ENCODE measurements around the gene SYPL1. TPM values are rescaled to one million over a fixed set of nuclear protein-coding genes. Genes with fewer than 3 reads are reported as not detected.

SYPL1 gene
- total RNA-seq, 1 donor, result 36.9 TPM

DNA sequence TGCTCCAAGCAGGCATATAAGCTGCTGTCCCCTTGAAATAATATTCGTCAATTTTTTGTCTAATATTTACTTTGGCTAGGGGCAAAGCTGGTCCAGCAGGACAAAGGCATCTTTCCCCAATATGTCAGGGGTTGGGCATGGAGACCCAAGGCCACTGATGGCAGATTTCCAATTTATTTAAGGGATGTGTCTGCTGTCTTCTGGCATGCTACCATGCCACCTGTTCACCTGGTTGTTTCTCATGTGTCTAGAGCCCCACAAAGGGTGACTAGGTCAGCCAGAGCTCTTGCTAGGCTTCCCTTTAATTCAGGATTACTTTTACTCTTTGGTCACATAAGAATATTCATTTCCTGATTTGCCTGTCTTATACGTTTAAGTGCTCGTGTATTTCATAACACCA lies 22.1 kb upstream of the SYPL1 start:
- no peaks in the 10 kb centered on the region for H3K9me3 ChIP-seq (ENCODE audit: low read depth, low read length)
- no peaks in the 10 kb centered on the region for H4K20me1 ChIP-seq (ENCODE audit: insufficient read depth, low read length)
- no peak overlapping the region for H3K4me3 ChIP-seq (ENCODE audit: insufficient read depth, low read length)
- H3K36me3 ChIP-seq (ENCODE audit: insufficient read depth, low read length), result no peaks in the 10 kb centered on the region
- no peak overlapping the region for H3K4me2 ChIP-seq (ENCODE audit: insufficient read depth, low read length)
- peaks cover 11% of the 10 kb centered on the region for H3K27me3 ChIP-seq (ENCODE audit: insufficient read depth, low read length)
- DNase-seq (ENCODE audit: insufficient read length, low spot score, missing footprints), result no peak
- TF ChIP-seq, protein P1, sequence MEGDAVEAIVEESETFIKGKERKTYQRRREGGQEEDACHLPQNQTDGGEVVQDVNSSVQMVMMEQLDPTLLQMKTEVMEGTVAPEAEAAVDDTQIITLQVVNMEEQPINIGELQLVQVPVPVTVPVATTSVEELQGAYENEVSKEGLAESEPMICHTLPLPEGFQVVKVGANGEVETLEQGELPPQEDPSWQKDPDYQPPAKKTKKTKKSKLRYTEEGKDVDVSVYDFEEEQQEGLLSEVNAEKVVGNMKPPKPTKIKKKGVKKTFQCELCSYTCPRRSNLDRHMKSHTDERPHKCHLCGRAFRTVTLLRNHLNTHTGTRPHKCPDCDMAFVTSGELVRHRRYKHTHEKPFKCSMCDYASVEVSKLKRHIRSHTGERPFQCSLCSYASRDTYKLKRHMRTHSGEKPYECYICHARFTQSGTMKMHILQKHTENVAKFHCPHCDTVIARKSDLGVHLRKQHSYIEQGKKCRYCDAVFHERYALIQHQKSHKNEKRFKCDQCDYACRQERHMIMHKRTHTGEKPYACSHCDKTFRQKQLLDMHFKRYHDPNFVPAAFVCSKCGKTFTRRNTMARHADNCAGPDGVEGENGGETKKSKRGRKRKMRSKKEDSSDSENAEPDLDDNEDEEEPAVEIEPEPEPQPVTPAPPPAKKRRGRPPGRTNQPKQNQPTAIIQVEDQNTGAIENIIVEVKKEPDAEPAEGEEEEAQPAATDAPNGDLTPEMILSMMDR (IDR thresholded peaks at IDR 0.05; ENCODE audit: extremely low read depth, low read depth, low read length), result no peak
- H2AFZ ChIP-seq (ENCODE audit: low read length), result no peak overlapping the region
- H3K79me2 ChIP-seq (ENCODE audit: insufficient read depth, low read length), result no peaks in the 10 kb centered on the region
- H3K4me1 ChIP-seq (ENCODE audit: insufficient read depth, low read length), result no peaks in the 10 kb centered on the region
- H3K27ac ChIP-seq (ENCODE audit: low read depth, low read length), result no peak overlapping the region

DNA sequence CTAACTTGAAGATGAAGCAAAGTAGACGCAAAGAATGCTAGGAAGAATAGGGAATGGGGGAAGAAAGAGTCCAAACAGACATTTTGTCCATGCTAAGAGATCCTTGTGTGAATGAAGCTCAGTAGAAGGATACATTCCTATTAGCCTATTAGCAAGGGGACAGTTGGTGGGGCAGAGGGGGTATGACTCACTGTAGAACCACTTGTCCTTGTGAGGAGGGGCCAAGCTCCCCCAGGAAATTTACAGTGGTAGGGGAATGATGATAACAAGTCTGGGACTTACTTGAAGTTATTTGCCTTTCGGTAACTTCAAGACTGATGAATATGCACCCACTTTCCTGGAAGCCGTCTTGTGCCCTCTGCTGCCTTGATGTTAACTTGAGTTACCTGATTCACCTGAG lies 17.2 kb upstream of the SYPL1 start:
- DNase-seq (ENCODE audit: insufficient read length, low spot score, missing footprints), result no peak
- Histone ChIP-seq H2AFZ (ENCODE audit: low read length) (no peak overlapping the region), H3K4me2 (ENCODE audit: insufficient read depth, low read length) (no peak overlapping the region)

DNA sequence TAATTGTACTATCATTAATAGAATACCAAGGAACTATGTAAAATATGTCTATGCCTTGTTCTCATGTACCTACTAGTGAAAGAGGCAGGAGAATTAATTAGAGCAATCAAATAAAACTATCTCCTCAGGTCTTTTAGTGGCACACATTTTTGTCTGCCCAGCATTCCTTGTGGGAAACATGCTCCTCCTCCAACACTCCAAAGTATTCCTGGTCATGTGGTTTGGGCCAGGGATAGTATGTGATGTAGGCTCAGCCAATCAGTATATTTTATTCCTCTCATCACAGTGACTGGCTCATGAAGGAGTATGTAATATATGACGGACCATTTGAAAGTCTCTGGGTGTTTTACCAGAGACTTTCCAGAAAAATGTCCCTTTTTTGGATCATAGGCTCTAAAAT lies 16.7 kb upstream of the SYPL1 start:
- Histone ChIP-seq H3K4me2 (ENCODE audit: insufficient read depth, low read length) (no peak overlapping the region), H3K9me3 (ENCODE audit: low read depth, low read length) (no peaks in the 10 kb centered on the region), H3K4me3 (ENCODE audit: insufficient read depth, low read length) (no peak overlapping the region), H3K4me1 (ENCODE audit: insufficient read depth, low read length) (peaks cover 8% of the 10 kb centered on the region), H3K36me3 (ENCODE audit: insufficient read depth, low read length) (no peaks in the 10 kb centered on the region), H4K20me1 (ENCODE audit: insufficient read depth, low read length) (no peaks in the 10 kb centered on the region), H3K27ac (ENCODE audit: low read depth, low read length) (no peak overlapping the region), H3K27me3 (ENCODE audit: insufficient read depth, low read length) (peaks cover 11% of the 10 kb centered on the region), H2AFZ (ENCODE audit: low read length) (no peak overlapping the region), H3K79me2 (ENCODE audit: insufficient read depth, low read length) (no peaks in the 10 kb centered on the region)
- TF ChIP-seq, protein P1 (IDR thresholded peaks at IDR 0.05; ENCODE audit: extremely low read depth, low read depth, low read length), result no peak
- no peak for DNase-seq (ENCODE audit: insufficient read length, low spot score, missing footprints)

More for the DNA sequence above, 17.2 kb upstream of the SYPL1 start:
- Histone ChIP-seq H3K9me3 (ENCODE audit: low read depth, low read length) (no peaks in the 10 kb centered on the region), H3K4me1 (ENCODE audit: insufficient read depth, low read length) (peaks cover 8% of the 10 kb centered on the region), H3K36me3 (ENCODE audit: insufficient read depth, low read length) (no peaks in the 10 kb centered on the region), H4K20me1 (ENCODE audit: insufficient read depth, low read length) (no peaks in the 10 kb centered on the region), H3K4me3 (ENCODE audit: insufficient read depth, low read length) (no peak overlapping the region), H3K27ac (ENCODE audit: low read depth, low read length) (no peak overlapping the region), H3K79me2 (ENCODE audit: insufficient read depth, low read length) (no peaks in the 10 kb centered on the region), H3K27me3 (ENCODE audit: insufficient read depth, low read length) (peaks cover 11% of the 10 kb centered on the region)
- TF ChIP-seq, protein P1 (IDR thresholded peaks at IDR 0.05; ENCODE audit: extremely low read depth, low read depth, low read length), result no peak

DNA sequence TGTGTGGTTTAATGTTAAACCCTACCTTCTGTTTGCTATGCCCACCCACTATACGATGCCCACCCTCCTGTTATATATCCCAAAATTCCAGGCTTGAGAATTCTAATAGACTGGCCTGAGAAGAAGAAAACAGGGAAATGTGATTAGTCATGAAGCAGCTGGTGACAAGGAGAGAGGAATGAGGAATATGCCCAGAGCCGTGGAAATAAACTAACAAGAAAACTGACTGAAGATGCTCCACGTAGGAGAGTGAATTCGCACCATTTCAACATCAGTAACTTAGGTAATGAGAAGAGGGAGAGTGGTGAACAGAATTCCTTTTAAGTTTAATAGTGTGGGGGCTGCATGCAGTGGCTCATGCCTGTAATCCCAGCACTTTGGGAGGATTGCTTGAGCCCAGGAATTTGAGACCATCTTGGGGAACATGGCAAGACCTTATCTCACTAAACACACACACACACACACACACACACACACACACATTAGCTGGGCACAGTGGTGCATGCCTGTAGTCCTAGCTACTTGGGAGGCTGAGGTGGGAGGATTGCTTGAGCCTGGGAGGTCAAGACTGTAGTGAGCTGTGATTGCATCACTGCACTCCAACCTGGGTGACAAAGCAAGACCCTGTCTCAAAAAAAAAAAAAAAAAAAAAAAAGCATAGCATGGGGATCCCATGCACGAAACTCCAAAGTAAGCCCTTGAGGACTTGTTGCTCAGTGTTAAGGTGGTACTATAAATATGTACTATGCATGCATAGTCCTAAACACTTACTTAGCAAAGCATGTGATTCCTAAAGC lies 16.1 kb upstream of the SYPL1 start:
- DNase-seq (ENCODE audit: insufficient read length, low spot score, missing footprints), result no peak
- H3K27ac ChIP-seq (ENCODE audit: low read depth, low read length), result no peak overlapping the region

More for the DNA sequence above, 16.1 kb upstream of the SYPL1 start:
- Histone ChIP-seq H4K20me1 (ENCODE audit: insufficient read depth, low read length) (no peaks in the 10 kb centered on the region), H3K79me2 (ENCODE audit: insufficient read depth, low read length) (no peaks in the 10 kb centered on the region), H3K27me3 (ENCODE audit: insufficient read depth, low read length) (peaks cover 6% of the 10 kb centered on the region), H3K4me1 (ENCODE audit: insufficient read depth, low read length) (peaks cover 8% of the 10 kb centered on the region), H3K36me3 (ENCODE audit: insufficient read depth, low read length) (no peaks in the 10 kb centered on the region), H3K4me2 (ENCODE audit: insufficient read depth, low read length) (no peak overlapping the region), H2AFZ (ENCODE audit: low read length) (no peak overlapping the region), H3K9me3 (ENCODE audit: low read depth, low read length) (no peaks in the 10 kb centered on the region), H3K4me3 (ENCODE audit: insufficient read depth, low read length) (no peak overlapping the region)
- TF ChIP-seq, protein P1 (IDR thresholded peaks at IDR 0.05; ENCODE audit: extremely low read depth, low read depth, low read length), result no peak
